HG03196 (cell line): ENCODE results near the gene KDM5B.
"Not testable (repeated sequence)": the region's sequence is repeated elsewhere in the genome, so short reads cannot be mapped to it uniquely, and the experiment has no call there.

Source experiments
- ATAC-seq: cut with Tn5 transposase; IDR thresholded peaks from one replicate; pipeline ENCODE4 v1.9.1; 2021; ENCODE audit not compliant: unreplicated experiment

The KDM5B gene

DNA sequence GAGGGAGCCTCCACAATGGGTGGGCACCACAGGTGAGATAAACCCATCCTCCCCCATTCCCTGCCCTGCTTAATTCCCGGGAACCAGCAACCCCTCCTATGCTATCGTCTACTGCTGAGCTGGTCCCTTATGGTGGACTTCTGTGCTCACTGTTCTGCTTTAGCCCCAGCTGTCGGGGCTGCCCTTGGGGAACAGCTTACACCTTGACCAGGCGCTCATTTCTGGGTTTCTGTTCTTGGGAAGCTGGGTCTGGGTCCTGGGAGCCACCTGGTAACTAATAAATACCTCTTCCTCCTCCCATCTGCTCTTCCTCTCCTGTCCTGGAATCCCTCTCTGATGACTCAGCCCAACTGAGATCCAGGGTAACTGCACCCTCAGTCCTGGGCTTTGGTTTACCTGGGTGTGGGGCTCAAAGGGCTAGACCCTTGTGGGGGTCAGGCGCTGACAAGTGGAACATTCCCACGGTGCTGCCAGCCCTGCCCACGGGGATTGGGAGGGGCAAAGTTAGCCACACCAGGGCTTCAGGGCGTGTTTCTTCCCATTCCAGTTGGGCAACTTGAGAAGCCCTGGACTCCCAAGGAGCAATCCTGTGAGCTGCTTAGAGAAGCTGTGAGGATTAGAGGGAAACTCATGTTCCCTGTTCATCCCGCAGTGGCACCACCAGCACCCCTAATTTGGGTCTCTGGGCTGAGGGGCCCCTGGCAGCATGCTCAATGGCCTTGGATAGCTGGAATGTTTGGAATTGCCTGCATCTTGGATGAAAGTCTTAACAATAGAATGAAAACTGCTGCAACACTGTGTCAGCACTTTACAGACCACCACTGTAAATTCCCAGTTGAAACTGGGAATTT is 4.2 kb upstream of the KDM5B start:
- ATAC-seq, result no peak

DNA sequence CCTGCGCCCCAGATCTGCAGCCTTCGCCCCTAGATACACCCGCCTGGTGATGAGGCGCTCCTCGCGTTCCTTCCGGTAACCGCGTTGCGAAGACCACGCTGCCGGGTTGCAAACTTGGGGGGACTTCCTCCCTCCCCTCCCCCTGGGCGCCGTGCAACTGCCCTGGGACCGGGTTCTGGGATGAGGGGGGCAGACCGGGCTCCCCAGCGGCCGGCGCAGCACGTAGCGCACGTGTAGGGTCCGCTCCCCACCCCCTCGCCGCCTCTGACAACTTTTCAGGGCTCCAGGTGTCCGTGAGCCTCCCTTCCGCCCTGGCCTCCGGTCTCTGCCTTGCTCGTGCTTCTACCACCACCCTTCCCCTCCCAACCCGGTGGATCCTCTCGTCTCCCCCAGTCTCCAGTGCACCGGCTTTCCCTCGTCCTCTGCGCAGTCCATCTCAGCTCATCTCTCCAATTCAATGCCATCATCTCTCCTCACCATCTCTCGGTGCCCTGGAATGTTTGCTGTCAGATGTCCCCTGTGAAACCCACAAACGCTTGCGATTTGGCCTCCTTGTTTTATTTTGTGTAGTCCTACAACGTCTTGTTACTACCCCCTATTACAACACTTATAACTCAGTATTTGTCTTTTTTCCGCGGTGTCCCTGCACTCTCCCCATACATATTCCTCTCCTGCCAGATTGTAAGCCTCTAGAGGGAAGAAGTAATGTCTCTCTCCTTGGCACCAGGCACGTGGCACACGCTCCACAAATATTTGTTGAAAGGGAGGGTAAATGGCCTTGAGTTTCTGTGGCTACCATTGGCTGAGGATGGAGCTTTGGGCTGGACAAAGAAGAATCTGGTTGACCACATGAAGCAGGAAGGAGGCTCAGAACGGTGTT is 3.3 kb upstream of the KDM5B start:
- ATAC-seq, result peak; percentile 20

DNA sequence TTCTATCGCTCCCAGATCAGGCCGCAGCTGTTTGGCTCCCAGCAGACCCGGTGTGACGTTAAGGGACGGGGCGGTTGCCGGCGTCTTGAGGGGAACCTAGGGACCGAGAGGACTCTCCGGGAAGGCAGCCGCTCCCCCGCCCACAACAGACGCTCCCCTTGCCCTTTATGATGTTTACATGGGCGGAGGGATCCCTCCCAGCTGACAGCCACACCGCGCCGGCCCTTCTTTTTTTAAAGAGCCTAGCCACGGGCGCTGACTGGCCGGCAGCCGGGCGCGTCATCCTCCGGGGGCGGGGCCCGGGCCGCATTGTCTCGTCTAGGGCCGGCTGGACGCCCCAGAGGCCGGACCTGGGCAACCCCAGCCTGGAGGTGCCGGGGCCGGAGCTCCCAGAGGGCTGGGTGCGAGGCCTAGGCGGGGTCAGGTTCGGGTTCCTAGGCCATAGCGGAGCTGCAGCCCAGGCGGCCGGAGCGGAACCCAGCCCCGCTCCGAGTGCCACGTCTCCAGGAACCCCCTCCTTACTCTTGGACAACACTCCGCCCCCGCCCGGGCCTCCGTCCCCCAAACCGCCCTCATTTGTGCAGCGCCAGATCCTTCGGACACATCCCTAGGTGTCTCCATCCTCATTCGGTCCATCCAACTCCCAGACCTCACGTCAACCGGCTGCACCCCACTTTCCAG is 2.5 kb upstream of the KDM5B start, which contains the start of gene PCAT6:
Gene PCAT6, plus strand, starts transcription at position 340 of the 681 bp plus-strand sequence.
- ATAC-seq, result peak; percentile 66

DNA sequence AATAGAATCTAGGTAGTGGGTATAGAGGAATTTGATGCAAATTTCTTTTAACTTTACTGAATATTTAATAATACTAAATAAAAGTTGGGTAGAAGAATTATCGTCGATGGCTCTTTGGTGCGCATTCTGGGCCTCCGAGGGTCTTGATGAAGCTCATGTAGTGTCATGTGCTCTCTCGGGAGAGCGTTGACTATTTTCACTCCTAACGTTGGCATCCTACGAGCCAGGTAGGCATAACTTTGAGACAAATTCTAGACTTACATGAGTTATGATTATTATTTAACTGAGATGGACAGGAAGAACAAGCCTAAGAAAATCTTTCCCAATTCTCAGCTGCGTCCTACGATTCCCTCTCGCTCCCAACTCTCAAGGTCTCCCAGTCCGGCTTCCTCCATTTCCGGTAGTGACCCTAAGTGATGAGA is 2.0 kb upstream of the KDM5B start:
- ATAC-seq, result no peak

DNA sequence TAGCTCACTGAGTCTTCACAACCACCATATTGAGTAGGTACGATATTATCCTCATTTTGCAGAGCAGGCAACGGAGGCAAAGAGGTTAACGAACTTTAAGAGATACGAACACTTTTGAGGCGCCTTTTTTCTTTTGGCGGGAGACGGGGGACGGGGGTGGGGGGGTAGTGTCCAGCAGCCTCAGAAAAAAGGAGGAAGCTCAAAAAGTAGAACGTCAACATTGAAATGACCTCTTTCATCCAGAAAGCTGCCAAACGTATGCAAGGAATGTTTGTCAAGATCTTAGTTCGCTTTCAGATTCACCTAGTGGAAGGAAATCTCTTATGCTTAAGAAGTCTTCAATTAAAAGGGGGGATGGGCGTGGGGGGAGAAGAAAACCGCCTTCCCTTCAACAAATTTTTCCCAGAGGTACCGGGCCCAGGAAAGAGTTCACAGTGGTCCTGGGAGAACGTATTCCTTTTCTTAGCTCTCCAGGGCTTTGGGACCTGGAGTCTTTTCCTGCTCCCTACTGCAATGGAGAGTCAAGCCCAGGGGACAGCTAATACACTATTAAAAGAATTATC is 1.5 kb upstream of the KDM5B start:
- ATAC-seq, result no peak

DNA sequence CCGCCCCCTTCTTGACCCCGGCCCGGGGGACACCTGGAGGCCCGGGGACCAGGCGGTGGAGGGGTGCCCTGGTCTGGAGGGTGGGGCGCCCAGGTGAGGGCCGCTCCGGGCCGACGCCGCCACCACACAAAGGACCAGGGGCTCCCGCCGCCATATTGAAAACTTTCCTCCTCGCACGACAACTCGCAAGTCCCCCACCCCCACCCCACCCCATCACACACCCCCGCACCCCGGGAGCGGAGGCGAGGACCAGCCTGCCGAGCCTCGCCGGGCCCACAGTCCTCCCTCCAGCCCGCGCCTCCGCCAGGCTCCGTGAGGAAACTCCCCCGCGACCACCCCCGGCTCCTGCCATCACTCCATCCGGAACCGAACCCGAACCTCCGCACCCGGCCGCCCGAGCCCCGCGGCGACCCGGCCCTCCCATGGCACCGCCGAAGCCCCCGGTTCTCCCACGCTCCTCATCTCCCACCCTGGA is 733 bp downstream of the KDM5B start:
- no peak for ATAC-seq

DNA sequence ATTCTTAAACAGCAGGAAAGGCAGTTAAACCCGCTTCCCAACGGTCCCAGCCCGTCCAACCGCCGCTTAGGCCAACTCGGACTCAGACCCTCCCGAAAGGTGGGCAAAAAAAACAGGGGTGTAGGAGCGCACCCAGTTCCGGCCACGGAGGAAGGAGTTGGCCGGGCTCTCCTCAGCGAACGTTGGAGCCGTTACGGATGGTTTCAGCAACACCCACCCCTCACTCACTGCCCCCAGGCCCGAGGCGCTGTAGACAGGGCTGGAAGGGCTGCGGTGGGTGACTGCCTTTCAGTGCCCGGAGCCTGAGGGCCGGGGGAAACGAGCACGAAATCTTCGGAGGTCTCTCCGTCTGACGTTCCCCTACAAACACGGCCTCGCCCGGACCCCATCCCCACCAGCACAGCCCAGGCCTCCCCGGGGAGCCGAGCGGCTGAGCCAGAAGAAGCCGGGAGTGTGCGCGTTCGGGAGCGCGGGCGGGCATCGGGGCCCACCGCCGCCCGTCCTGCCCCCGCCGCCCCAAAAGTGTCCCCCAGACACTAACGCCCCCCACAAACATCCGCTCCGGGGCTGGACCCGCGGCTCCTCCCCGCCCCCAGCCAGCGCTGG is 1.3 kb downstream of the KDM5B start:
- no peak for ATAC-seq

DNA sequence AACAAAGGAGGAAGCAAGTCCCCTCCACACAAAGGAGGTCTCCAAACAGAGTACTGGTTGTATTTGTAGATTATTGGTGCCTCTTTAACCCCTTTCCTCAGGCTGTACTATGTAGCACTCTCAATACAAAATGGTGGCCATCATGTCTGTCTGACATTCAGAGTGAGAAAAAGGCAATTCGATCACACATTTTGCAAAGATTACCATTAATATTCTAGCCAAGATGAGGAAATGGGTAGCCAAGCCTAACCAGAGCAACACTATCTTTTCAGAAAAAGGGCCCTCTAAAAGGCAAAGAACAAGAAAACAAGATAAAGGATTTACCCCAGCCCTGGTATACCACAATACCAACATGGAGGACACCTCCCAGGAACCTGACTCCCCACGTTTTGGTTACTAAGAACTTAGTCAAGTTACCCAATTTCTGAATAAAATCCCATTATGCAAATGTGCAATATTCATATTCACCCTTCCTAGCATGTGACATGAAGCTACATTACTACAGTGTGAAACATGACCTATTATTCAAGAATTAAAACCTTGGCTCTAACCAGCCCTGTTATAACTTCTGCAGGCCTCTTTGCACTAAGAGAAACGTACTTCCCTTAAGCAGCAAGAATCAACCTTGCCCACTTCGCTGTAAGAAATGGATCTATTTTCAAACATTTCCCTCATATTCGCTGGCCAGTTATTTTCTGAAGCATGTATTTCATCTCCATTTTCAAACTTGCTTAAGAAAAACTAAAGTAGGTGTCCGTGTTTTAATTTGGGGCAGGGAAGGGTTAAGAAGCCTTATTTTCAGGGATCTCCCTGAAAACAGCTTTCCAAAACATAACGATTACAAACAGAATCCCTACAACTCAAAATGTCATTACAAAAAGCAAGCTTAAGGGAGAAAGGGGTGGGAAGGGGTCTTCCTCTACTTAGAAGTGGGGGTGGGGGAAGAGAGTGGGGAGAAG is 2.1 kb downstream of the KDM5B start:
- ATAC-seq, result no peak

DNA sequence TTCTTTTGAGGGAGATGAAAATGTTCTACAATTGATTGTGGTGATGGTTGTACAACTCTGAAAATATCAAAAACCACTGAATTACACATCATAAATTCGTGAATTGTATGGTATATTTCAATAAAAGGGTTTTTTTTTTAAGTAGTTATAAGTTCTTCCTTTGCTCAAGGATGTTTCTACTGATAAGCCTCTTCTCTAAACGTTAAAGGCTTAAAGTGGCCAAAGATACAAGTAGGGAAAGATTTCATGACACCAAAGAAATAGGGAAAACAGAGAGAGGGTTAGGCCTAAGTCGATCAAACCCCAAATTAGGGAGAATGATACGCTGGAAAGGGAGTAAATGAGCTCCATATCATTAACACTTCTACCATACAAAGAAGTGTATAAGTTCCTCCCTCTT is 4.1 kb downstream of the KDM5B start:
- no peak for ATAC-seq

DNA sequence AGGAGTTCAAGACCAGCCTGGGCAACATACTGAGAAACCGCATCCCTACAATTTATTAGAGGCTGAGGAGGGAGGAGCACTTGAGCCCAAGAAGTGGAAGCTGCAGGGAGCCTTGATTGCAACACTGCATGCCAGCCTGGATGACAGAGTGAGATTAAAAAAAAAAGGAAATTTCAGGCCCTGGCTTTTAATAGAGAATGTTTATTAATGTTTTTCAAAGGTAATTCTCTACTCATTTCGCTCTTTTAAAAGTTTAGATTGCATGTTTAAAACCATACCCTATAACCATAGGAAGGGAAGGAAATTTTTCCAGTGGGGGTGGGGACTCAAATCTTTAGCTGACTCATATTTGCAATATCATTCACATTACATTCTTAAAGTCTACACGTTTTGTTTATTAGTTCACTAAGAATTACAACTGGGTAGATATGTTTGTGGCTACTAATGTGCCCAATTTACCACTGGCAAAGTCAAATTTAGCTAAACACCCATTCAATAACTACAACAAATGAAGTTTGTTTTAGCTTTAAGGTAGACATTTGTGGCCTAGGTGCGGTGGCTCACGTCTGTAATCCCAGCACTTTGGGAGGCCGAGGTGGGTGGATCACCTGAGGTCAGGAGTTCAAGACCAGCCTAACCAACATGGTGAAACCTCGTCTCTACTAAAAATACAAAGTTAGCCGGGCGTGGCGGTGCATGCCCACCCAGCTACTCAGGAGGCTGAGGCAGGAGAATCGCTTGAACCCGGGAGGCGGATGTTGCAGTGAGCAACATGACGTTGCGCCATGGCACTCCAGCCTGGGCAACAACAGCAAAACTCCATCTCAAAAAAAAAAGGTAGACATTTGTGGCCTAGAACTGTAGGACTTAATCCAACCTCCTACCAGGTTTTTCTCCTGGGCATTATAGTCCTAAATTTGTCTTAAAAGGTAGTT is 5.0 kb downstream of the KDM5B start:
- no peak for ATAC-seq

DNA sequence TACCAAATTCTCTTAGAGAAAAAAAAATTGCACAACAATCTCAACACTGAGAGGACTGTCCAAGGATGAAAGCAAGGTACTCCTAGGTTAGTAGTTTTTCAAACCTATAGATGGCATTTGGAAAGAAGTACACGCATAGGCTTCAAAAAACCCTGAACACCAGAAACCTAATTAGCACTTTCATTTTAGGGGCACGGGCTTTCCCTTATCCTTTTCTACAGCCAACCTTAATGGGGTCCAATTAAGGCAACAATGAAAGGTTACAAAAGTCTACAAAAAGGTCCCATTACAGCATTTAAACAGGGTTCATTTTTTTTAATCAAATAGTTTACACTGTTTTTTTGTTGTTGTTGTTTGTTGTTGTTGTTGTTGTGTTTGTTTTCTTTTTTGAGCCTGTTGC is 6.2 kb downstream of the KDM5B start:
- ATAC-seq, result no peak

DNA sequence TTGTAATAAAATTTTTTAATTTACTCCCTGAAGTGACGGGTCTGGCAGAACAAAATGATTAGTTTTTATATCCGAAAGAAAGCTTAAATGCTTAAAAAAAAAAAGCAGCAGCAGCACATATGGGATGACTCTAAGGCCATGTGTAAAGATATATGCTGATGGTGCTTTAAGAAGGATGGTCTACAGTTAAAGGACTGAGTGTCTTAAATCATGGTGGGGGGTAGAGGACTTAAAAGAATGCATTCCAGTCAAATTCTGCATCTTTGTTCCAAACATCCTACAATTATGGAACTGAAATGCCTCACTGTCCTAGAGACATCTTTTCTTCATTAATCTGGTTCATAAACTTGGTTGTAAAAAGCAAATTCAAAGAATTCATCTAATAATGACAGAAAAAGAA is 7.0 kb downstream of the KDM5B start:
- ATAC-seq, result no peak

DNA sequence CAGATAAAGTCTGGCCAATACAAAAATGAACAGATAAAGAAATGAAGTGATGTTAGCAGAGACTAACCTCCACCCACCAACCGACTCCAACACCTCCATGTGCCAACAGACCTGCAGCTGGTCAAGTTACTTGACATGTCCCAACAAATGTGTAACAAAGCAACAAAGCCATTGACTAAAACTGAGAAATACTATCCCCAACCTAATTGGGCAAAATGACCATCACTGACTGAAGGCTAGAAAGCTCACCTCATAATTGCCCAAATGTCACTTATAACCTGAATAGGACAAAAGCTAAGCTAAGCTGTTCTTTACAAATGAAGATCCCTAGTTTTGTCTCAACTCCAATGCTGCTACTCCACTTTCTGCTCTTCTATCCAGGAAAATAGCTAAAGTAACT is 7.5 kb downstream of the KDM5B start:
- no peak for ATAC-seq

DNA sequence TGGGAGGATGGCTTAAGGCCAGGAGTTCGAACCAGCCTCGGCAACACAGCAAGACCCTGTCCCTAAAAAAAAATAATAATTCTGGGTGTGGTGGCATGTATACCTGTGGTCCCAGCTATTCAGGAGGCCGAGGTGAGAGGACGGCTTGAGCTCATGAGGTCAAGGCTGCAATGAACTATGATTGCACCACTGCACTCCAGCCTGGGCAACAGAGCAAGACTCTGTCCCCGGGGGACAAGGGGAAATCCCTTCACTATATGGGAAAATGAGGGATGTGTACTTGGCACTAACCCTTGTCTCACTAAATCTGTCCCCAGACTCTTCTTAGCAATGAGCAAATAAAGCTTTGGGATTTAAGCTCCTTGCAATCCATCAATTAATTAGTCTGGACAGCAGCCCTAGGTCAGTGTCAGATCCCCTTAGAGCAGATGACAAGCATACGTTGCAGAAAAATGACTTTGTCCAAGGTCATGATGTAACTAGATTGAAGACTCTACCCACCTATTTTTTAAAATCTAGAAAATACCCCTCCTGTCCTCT is 9.4 kb downstream of the KDM5B start:
- ATAC-seq, result no peak

DNA sequence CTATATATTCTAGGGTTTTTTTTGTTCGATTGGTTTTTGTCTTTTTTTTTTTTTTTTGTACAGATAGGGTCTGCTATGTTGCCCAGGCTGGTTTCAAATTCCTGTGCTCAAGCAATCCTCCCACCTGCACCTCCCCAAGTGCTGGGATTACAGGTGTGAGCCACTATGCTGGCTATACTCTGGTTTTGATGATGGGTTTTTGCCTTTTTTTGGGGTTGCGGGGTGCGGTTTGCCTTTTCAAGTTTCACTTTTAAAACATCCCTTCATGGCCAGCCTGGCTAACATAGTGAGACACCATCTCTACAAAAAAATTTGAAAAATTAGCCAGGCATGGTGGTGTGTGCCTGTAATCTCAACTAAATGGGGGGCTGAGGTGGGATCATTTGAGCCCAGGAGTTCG is 10.0 kb downstream of the KDM5B start:
- no peak for ATAC-seq

DNA sequence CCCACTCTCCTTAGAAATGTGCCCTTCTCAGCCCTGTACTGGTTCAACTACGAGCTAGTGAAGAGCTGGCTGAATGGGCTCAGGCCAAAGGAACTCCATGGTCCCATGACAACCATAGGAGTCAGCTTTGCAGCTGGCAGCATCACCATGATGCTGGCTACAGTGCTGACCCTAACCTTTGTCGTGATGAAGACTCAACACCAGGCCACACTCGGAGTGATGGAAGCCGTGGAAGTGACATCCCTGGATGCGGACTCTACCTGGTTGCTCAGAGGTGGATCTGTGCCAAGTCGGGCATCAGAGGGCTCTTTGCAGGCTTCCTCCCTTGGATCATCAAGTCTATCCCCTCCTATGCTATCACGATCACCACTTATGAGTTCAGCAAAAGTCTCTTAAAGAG is 11.6 kb downstream of the KDM5B start:
- ATAC-seq, result no peak

DNA sequence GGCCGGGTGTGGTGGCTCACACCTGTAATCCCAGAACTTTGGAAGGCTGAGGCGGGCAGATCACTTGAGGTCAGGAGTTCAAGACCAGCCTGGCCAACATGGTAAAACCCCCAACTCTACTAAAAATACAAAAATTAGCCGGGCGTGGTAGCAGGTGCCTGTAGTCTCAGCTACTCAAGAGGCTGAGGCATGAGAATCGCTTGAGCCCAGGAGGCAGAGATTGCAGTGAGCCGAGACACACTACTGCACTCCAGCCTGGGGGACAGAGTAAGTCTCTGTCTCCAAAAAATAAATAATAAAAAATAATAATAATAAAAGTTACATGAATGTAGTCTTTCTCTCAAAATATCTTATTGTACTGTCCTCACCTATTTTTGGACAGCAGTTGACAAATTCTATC is 13.3 kb downstream of the KDM5B start:
- ATAC-seq, result not testable (repeated sequence)
